ENCODE measurements around the gene STXBP2.

The STXBP2 gene

DNA sequence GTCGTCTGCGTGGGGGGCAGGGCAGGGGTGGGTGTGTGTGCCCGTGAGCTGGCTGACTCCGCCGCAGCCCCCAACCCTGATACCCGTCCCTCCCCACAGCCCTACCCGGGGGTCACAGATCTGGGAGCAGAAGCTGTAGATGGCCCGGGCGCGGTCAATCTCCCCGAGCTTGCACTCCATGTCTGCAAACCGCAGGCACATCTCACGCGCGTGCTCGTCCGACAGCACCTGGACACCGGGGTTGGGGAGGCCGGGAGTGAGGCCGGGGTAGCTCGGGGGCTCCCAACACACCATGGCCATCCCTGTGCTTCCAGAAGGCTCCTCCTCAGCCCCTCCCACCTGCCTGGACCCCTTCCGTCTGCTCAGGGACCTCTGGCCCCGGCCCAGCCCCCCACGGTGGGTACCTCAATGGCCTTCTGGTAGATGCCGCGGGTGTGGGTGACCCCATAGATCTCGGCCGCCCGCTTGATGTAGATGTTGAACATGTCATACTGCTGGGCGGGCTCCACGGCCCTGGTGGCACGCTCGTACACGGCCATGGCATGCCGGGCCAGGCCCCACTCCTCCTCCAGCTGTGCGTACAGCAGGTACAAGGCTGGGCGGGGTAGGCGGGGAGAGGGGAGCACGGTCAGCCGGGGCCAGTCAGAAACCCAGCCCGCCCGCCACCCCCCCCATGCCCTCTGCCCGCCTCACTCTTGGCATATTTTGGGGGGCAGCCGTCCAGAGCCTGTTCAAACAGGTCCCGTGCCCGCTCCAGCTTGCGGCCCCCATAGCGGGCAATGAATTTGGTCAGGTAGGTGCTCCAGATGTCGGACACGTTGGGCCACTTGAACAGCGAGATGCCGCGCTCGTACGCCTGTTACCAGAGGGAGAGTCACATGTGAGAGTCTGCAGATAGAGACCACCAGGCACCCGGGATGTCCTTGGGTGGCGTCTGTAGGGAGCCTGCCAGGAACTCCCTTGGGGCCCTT is 16.2 kb upstream of the STXBP2 start:
- H3K4me3 ChIP-seq (ENCODE audit: low read depth, low read length) = no peak overlapping the region
- TF ChIP-seq, protein P1, sequence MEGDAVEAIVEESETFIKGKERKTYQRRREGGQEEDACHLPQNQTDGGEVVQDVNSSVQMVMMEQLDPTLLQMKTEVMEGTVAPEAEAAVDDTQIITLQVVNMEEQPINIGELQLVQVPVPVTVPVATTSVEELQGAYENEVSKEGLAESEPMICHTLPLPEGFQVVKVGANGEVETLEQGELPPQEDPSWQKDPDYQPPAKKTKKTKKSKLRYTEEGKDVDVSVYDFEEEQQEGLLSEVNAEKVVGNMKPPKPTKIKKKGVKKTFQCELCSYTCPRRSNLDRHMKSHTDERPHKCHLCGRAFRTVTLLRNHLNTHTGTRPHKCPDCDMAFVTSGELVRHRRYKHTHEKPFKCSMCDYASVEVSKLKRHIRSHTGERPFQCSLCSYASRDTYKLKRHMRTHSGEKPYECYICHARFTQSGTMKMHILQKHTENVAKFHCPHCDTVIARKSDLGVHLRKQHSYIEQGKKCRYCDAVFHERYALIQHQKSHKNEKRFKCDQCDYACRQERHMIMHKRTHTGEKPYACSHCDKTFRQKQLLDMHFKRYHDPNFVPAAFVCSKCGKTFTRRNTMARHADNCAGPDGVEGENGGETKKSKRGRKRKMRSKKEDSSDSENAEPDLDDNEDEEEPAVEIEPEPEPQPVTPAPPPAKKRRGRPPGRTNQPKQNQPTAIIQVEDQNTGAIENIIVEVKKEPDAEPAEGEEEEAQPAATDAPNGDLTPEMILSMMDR (IDR thresholded peaks at IDR 0.05; ENCODE audit: low read depth, low read length) = no peak

DNA sequence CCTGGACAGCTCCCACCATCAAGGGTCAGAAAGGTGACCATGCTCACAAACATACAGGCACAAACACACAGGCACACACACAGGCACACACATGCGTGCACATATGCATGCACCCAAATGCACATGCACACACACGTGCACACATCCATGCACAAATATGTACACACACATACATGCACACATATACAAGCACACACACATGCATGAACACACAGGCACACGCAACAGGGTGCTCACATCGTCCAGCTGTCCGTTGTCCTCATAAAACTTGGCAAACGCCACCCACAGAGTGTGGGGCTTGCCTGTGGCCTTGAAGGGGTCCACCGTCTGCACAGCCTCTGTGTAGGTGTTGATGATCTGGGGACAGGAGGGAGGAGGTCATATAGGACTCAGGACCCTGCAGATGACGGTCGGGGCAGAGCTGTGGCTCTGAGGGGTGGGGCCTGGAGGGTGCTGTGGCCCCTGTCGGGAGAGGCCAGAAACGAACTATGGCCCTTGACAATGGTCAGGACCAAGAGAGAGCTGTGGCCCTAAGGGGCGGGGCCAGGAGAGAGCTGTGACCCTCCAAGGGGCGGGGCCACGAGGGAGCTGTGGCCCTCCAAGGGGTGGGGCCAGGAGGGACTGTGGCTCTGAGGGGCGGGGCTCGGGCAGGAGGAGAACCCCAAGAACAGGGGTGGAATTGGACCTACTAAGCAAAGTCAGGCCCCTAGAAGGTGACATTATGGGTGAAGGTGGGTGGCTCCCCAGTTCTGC is 13.8 kb upstream of the STXBP2 start:
- H3K4me3 ChIP-seq (ENCODE audit: low read depth, low read length) = no peak overlapping the region
- TF ChIP-seq, protein P1 (IDR thresholded peaks at IDR 0.05; ENCODE audit: low read depth, low read length) = no peak

DNA sequence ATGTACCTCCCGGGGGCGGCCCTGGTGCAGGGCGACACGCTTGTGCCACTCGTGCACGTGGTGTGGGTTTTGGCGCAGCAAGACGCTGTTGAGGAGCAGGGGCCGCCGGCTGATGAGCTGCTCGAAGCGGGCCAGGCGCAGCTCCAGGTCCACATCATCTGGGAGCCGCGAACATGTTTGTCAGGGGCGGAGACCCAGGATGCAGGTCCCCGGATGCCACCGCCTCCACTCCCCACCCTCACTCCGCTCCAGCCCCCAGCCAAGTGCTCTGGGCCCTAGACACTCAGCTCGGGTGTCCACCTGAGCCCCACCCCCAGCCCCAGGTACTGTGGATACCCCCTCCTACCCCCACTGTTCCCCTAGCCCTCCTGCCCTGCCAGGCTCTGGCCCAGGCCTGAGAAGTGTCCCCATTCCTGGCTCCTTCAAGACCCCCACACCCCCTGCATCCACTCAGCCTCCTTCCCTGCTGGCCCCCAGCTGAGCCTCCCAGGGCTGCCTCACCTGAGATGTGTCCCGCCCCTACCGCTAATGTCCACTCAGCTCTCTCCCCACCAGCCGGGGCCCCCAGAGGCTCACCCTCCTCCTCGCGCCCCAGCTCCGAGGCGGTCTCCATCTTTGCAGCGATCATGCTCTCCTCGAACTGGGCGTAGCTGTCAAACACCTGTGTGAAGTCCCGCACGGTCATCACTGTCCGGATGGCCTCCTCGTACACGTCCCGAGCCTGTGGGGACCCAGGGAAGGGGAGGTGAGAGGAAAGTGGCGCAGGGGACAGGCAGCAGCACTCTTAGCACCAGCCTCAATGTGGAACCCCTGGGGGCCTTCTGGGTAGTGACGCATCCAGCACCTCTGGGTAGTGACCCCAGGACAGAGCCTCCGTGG is 12.9 kb upstream of the STXBP2 start:
- TF ChIP-seq, protein P1 (IDR thresholded peaks at IDR 0.05; ENCODE audit: low read depth, low read length) = no peak
- H3K4me3 ChIP-seq (ENCODE audit: low read depth, low read length) = no peak overlapping the region

DNA sequence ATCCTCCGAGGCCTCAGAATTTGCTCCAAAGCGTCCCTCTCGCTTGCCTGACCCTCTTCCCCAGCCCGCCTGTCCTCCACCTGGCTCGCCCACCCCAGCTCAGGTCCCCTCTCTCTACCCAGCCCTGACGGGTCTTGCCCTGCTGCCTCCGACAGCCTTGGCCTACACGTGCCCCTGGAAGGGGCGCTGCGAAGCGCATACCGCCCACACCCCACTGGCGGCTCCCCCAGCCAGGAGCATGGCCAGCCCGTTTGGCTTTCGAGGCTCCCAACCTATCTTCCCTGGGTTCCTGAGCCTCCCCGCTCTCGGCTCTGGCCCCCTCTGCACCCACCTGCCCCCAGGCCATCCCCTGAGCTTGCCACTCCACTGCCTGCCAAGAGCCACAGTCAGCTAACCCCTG is 12.1 kb upstream of the STXBP2 start:
- TF ChIP-seq, protein P1 (IDR thresholded peaks at IDR 0.05; ENCODE audit: low read depth, low read length) = no peak

DNA sequence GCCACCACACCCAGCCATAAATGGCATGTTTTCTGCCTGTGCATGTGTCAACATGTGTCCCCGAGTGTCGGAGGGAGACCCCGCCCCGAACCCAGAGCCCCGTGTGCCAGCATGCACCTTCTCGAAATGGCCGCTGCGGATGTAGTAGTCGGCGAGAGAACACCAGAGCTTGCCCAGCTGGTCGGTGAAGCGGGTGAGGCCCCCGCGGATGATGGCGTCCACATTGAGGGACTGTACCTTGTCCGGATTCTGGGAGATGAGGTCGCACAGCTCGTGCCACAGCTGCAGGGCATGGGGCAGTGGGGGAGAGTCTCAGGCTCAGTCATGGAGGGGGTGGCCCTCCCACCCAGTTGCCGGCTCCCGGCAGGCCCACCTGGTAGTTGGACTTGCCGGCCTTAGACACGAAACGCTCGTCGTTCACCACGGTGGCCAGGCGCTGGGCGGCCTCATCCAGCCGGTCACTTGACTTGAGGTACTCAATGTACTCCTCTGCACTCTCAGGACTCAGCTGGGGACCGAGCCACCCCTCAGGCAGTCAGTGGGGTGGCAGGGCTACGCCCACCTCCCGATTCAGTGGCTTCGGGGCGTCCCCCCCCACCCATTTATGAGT is 11.0 kb upstream of the STXBP2 start:
- no peak overlapping the region for H3K4me3 ChIP-seq (ENCODE audit: low read depth, low read length)
- TF ChIP-seq, protein P1 (IDR thresholded peaks at IDR 0.05; ENCODE audit: low read depth, low read length) = no peak

More for the DNA sequence above, 12.1 kb upstream of the STXBP2 start:
- no peak overlapping the region for H3K4me3 ChIP-seq (ENCODE audit: low read depth, low read length)

DNA sequence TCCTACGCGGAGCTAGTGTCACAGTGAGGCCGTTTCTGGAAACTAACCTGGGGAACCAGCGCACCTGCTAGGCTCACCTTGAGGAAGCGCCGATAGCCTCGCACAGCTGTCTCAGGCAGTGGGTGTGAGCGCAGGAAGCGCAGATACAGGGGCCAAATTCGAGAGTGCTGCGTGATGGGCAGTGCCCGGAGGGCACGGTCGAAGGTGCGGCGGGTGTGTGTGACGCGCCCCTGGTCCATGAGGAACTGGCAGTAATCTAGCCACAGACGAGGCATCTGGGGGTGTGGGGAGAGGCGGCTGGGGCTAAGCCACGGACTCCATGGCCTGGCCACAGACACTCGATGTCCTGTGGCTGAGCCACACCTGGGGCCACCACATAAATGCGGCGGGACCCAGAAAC is 9.7 kb upstream of the STXBP2 start:
- TF ChIP-seq, protein P1 (IDR thresholded peaks at IDR 0.05; ENCODE audit: low read depth, low read length) = no peak
- H3K4me3 ChIP-seq (ENCODE audit: low read depth, low read length) = no peak overlapping the region

Data from WI38 (cell line).